Measurements from ENCODE around the gene SFPQ.
"Not testable (repeated sequence)": the region's sequence is repeated elsewhere in the genome, so short reads cannot be mapped to it uniquely, and the experiment has no call there.

The SFPQ gene

GRCh38 chr1:35164893-35165292 lies 28.1 kb downstream of the SFPQ start:
- TF ChIP-seq POU2F2 (IDR thresholded peaks at IDR 0.05; ENCODE audit: low read depth, low read length) (no peak), POLR2A (IDR thresholded peaks at IDR 0.05; ENCODE audit: low read depth, low read length) (no peak), SPI1 (IDR thresholded peaks at IDR 0.05; ENCODE audit: low read depth, low read length) (no peak)
- no peak for DNase-seq (ENCODE audit: insufficient read length, low spot score)
- FAIRE-seq, result no peak

GRCh38 chr1:35151220-35151619 lies 41.7 kb downstream of the SFPQ start:
- FAIRE-seq, result no peak
- TF ChIP-seq POLR2AphosphoS5 (IDR thresholded peaks at IDR 0.05; ENCODE audit: low read depth, low read length) (no peak), PAX5 (IDR thresholded peaks at IDR 0.05; ENCODE audit: insufficient read depth, low read length, severe bottlenecking) (no peak), POLR2A (IDR thresholded peaks at IDR 0.05; ENCODE audit: low read depth, low read length) (no peak), TAF1 (IDR thresholded peaks at IDR 0.05; ENCODE audit: low read depth, low read length) (no peak), SPI1 (IDR thresholded peaks at IDR 0.05; ENCODE audit: low read depth, low read length) (no peak), POU2F2 (IDR thresholded peaks at IDR 0.05; ENCODE audit: low read depth, low read length) (no peak)

GRCh38 chr1:35145892-35146549 lies 46.9 kb downstream of the SFPQ start:
- FAIRE-seq; DNase-seq (ENCODE audit: insufficient read length, low spot score): not testable (repeated sequence)

More at GRCh38 chr1:35151220-35151619, 41.7 kb downstream of the SFPQ start:
- DNase-seq (ENCODE audit: insufficient read length, low spot score), result no peak

- TF ChIP-seq POLR2AphosphoS5 (IDR thresholded peaks at IDR 0.05; ENCODE audit: low read depth, low read length) (no peak), POU2F2 (IDR thresholded peaks at IDR 0.05; ENCODE audit: low read depth, low read length) (no peak), SPI1 (IDR thresholded peaks at IDR 0.05; ENCODE audit: low read depth, low read length) (no peak), TAF1 (IDR thresholded peaks at IDR 0.05; ENCODE audit: low read depth, low read length) (no peak), PAX5 (IDR thresholded peaks at IDR 0.05; ENCODE audit: insufficient read depth, low read length, severe bottlenecking) (no peak), POLR2A (IDR thresholded peaks at IDR 0.05; ENCODE audit: low read depth, low read length) (no peak)
- no peak for DNase-seq (ENCODE audit: insufficient read length, low spot score)
- no peak for FAIRE-seq
Measured at GRCh38 chr1:35143737-35144508, 49.0 kb downstream of the SFPQ start.

- not testable (repeated sequence) for DNase-seq (ENCODE audit: insufficient read length, low spot score); FAIRE-seq
Measured at GRCh38 chr1:35142728-35143127, 50.2 kb downstream of the SFPQ start.

GRCh38 chr1:35142294-35142693 lies 50.7 kb downstream of the SFPQ start:
- not testable (repeated sequence) for DNase-seq (ENCODE audit: insufficient read length, low spot score); FAIRE-seq

GRCh38 chr1:35137590-35137989 lies 55.4 kb downstream of the SFPQ start:
- FAIRE-seq; DNase-seq (ENCODE audit: insufficient read length, low spot score): not testable (repeated sequence)

GRCh38 chr1:35136780-35137179 lies 56.2 kb downstream of the SFPQ start:
- DNase-seq (ENCODE audit: insufficient read length, low spot score) (no peak), FAIRE-seq (no peak)
- TF ChIP-seq POU2F2 (IDR thresholded peaks at IDR 0.05; ENCODE audit: low read depth, low read length) (no peak), POLR2AphosphoS5 (IDR thresholded peaks at IDR 0.05; ENCODE audit: low read depth, low read length) (no peak), SPI1 (IDR thresholded peaks at IDR 0.05; ENCODE audit: low read depth, low read length) (no peak), PAX5 (IDR thresholded peaks at IDR 0.05; ENCODE audit: insufficient read depth, low read length, severe bottlenecking) (no peak), POLR2A (IDR thresholded peaks at IDR 0.05; ENCODE audit: low read depth, low read length) (no peak), TAF1 (IDR thresholded peaks at IDR 0.05; ENCODE audit: low read depth, low read length) (no peak)

Data from GM12891 (cell line).